Astrocyte (in vitro differentiated cells and primary cell): Measurements from ENCODE around the gene CST9. TPM values are rescaled to one million over a fixed set of nuclear protein-coding genes. Genes with fewer than 3 reads are reported as not detected.

Source experiments
- DNase-seq: peaks from one replicate; pipeline ENCODE4 v3.0.0-alpha.2; 2010; ENCODE audit warnings: low read depth
- FAIRE-seq: peaks from 2 replicates; lab custom pipeline; 2011; peaks lifted over from hg19 to GRCh38; lab: Jason Lieb, UNC
- H2AFZ ChIP-seq: 2 replicates; pipeline ENCODE4 v1.6.0; 2012; ENCODE audit warnings: low read depth, low read length, inconsistent platforms
- H3K27ac ChIP-seq: 2 replicates; pipeline ENCODE4 v1.5.1; 2011; ENCODE audit warnings: low read depth, low read length, inconsistent platforms
- H3K27me3 ChIP-seq: 2 replicates; pipeline ENCODE4 v1.6.0; 2011; ENCODE audit warnings: low read length, inconsistent platforms; ENCODE audit not compliant: insufficient read depth
- H3K36me3 ChIP-seq: 2 replicates; pipeline ENCODE4 v1.5.1; 2011; ENCODE audit warnings: low read length, inconsistent platforms; ENCODE audit not compliant: insufficient read depth
- H3K4me1 ChIP-seq: 2 replicates; pipeline ENCODE4 v1.5.1; 2011; ENCODE audit warnings: low read length, inconsistent platforms; ENCODE audit not compliant: insufficient read depth
- H3K4me2 ChIP-seq: 2 replicates; pipeline ENCODE4 v1.6.0; 2012; ENCODE audit warnings: low read length, inconsistent platforms
- H3K4me3 ChIP-seq: 2 replicates; pipeline ENCODE4 v1.5.1; 2011; ENCODE audit warnings: low read depth, mild to moderate bottlenecking, low read length, inconsistent platforms; ENCODE audit not compliant: insufficient read depth
- H3K79me2 ChIP-seq: 2 replicates; pipeline ENCODE4 v1.6.0; 2012; ENCODE audit warnings: mild to moderate bottlenecking, low read length, inconsistent platforms; ENCODE audit not compliant: insufficient read depth
- H3K9ac ChIP-seq: 2 replicates; pipeline ENCODE4 v1.6.0; 2012; ENCODE audit warnings: mild to moderate bottlenecking, low read length, inconsistent platforms
- H3K9me3 ChIP-seq: 2 replicates; pipeline ENCODE4 v1.5.1; 2012; ENCODE audit warnings: low read depth, mild to moderate bottlenecking, low read length, inconsistent platforms; ENCODE audit not compliant: insufficient read depth
- H4K20me1 ChIP-seq: 2 replicates; pipeline ENCODE4 v1.6.0; 2012; ENCODE audit warnings: low read length, inconsistent platforms; ENCODE audit not compliant: insufficient read depth
- H3K27ac Mint-ChIP-seq: one replicate; pipeline ENCODE4 v1.8.0; 2021; ENCODE audit warnings: mild to moderate bottlenecking, mixed read lengths; ENCODE audit not compliant: unreplicated experiment
- H3K27me3 Mint-ChIP-seq: one replicate; pipeline ENCODE4 v1.8.0; 2021; ENCODE audit warnings: low read depth, mixed read lengths; ENCODE audit not compliant: unreplicated experiment
- H3K36me3 Mint-ChIP-seq: one replicate; pipeline ENCODE4 v1.8.0; 2021; ENCODE audit warnings: low read depth, mixed read lengths; ENCODE audit not compliant: unreplicated experiment
- H3K4me1 Mint-ChIP-seq: one replicate; pipeline ENCODE4 v1.8.0; 2021; ENCODE audit warnings: low read depth, mixed read lengths; ENCODE audit not compliant: unreplicated experiment
- H3K4me3 Mint-ChIP-seq: one replicate; pipeline ENCODE4 v1.8.0; 2021; ENCODE audit warnings: mild to moderate bottlenecking, moderate library complexity, mixed read lengths; ENCODE audit not compliant: unreplicated experiment
- H3K9me3 Mint-ChIP-seq: one replicate; pipeline ENCODE4 v1.8.0; 2021; ENCODE audit warnings: mild to moderate bottlenecking, mixed read lengths; ENCODE audit not compliant: unreplicated experiment
- CTCF ChIP-seq: IDR thresholded peaks from 2 replicates; pipeline ENCODE4 v1.5.1; 2011; ENCODE audit warnings: low read depth, mild to moderate bottlenecking, inconsistent platforms, low read length, moderate library complexity; ENCODE audit not compliant: insufficient read depth
- EZH2 ChIP-seq: IDR thresholded peaks from 2 replicates; pipeline ENCODE4 v1.6.1; 2012; ENCODE audit warnings: mild to moderate bottlenecking, low read length, inconsistent platforms; ENCODE audit not compliant: insufficient read depth
- total RNA-seq: library from RNA; stranded (reverse); gene quantifications from 2 replicates; pipeline ENCODE4 v1.2.1, GENCODE V29; 2021

CST9 gene
- total RNA-seq, 1 donor from 2014 or later, result not detected

GRCh38 chr20:23584434-23585199, 21.1 kb downstream of the CST9 start:
- Mint-ChIP-seq H3K36me3 (no peaks in the 10 kb centered on the region), H3K27me3 (peaks cover 2% of the 10 kb centered on the region), H3K9me3 (peaks cover 8% of the 10 kb centered on the region), H3K4me1 (peaks cover 5% of the 10 kb centered on the region), H3K4me3 (no peak overlapping the region), H3K27ac (no peak overlapping the region)
- Histone ChIP-seq H3K36me3 (no peaks in the 10 kb centered on the region), H3K27me3 (no peaks in the 10 kb centered on the region), H2AFZ (no peak overlapping the region), H3K79me2 (no peaks in the 10 kb centered on the region), H3K4me2 (no peak overlapping the region), H3K4me1 (no peaks in the 10 kb centered on the region), H3K27ac (no peak overlapping the region), H3K9ac (no peak overlapping the region), H3K9me3 (no peaks in the 10 kb centered on the region), H3K4me3 (no peak overlapping the region), H4K20me1 (no peaks in the 10 kb centered on the region)
- FAIRE-seq (no peak), DNase-seq (no peak)
- TF ChIP-seq CTCF, result no peak
- no peak for TF ChIP-seq EZH2

DNA sequence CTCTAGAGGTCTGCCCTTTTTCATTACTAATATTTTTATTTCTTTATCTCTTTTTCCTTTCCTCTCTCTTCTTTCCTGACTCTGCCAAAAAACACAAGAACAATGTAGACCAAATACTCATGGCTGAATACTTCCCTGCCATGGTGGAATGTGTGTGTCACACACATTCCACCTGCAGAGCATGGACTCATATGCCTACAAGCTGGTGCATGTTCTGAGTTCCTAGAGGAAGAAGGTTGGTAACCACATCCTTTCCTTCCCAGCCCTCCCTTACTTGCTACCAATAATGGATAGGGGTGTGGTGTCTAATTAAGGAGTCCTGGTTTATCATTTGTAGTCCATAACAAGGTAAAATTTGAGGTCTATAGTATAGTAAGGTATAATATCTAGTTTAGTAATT, 22.2 kb downstream of the CST9 start:
- H4K20me1 ChIP-seq, result no peaks in the 10 kb centered on the region
- Mint-ChIP-seq H3K4me3 (no peak overlapping the region), H3K27me3 (peaks cover 2% of the 10 kb centered on the region), H3K27ac (no peak overlapping the region), H3K4me1 (peaks cover 5% of the 10 kb centered on the region), H3K9me3 (peaks cover 2% of the 10 kb centered on the region), H3K36me3 (no peaks in the 10 kb centered on the region)
- H3K9me3 ChIP-seq, result no peaks in the 10 kb centered on the region
- no peak overlapping the region for H3K4me2 ChIP-seq
- no peak overlapping the region for H2AFZ ChIP-seq
- no peak overlapping the region for H3K27ac ChIP-seq
- no peak overlapping the region for H3K9ac ChIP-seq
- no peaks in the 10 kb centered on the region for H3K79me2 ChIP-seq
- TF ChIP-seq EZH2 (no peak), CTCF (no peak)
- no peak overlapping the region for H3K4me3 ChIP-seq
- no peaks in the 10 kb centered on the region for H3K36me3 ChIP-seq
- no peak for FAIRE-seq
- DNase-seq, result no peak
- H3K27me3 ChIP-seq, result no peaks in the 10 kb centered on the region
- H3K4me1 ChIP-seq, result no peaks in the 10 kb centered on the region

- no peaks in the 10 kb centered on the region for H3K36me3 Mint-ChIP-seq
- peaks cover 2% of the 10 kb centered on the region for H3K27me3 Mint-ChIP-seq
Measured at GRCh38 chr20:23582293-23582692, 23.4 kb downstream of the CST9 start.

More at GRCh38 chr20:23582293-23582692, 23.4 kb downstream of the CST9 start:
- no peaks in the 10 kb centered on the region for H3K36me3 ChIP-seq
- no peaks in the 10 kb centered on the region for H3K9me3 ChIP-seq
- H3K4me2 ChIP-seq, result no peak overlapping the region
- no peaks in the 10 kb centered on the region for H3K4me1 ChIP-seq
- no peak overlapping the region for H3K4me3 ChIP-seq
- Mint-ChIP-seq H3K4me3 (no peak overlapping the region), H3K9me3 (peaks cover 2% of the 10 kb centered on the region), H3K4me1 (peaks cover 5% of the 10 kb centered on the region), H3K27ac (no peak overlapping the region)
- no peak for TF ChIP-seq CTCF
- TF ChIP-seq EZH2, result no peak
- no peaks in the 10 kb centered on the region for H3K79me2 ChIP-seq
- DNase-seq (no peak), FAIRE-seq (no peak)
- no peaks in the 10 kb centered on the region for H4K20me1 ChIP-seq
- no peak overlapping the region for H3K9ac ChIP-seq
- H3K27ac ChIP-seq, result no peak overlapping the region
- no peaks in the 10 kb centered on the region for H3K27me3 ChIP-seq
- no peak overlapping the region for H2AFZ ChIP-seq
